Kidney (tissue), 14 donors: ENCODE measurements around the gene ZNF726. TPM values are rescaled to one million over a fixed set of nuclear protein-coding genes. Genes with fewer than 3 reads are reported as not detected.

Experiments
- DNase-seq, 5 donors: peaks; one replicate each; pipeline ENCODE4 v3.0.0-alpha.2; 2013 to 2020
- FAIRE-seq: peaks from 2 replicates; lab custom pipeline; 2012; peaks lifted over from hg19 to GRCh38; lab: Jason Lieb, UNC
- H3K27ac ChIP-seq, 2 donors: one replicate each; pipeline ENCODE4 v1.7.0; 2013; ENCODE audit warnings: low read depth in 2 of 2, low read length in 2 of 2, inconsistent platforms in 1 of 2
- H3K27me3 ChIP-seq: one replicate; pipeline ENCODE4 v1.7.1; 2013; ENCODE audit warnings: low read length, inconsistent platforms; ENCODE audit not compliant: control insufficient read depth, insufficient read depth
- H3K36me3 ChIP-seq, 3 donors: one replicate each; pipeline versions ENCODE4 v1.7.0 to v1.7.1; 2013; ENCODE audit warnings: low read length in 3 of 3, control low read depth in 1 of 3, inconsistent platforms in 1 of 3; ENCODE audit not compliant: insufficient read depth in 3 of 3, control insufficient read depth in 2 of 3
- H3K4me1 ChIP-seq, 3 donors: one replicate each; pipeline versions ENCODE4 v1.7.0 to v1.7.1; 2013; ENCODE audit warnings: low read length in 3 of 3, inconsistent platforms in 1 of 3, low read depth in 1 of 3; ENCODE audit not compliant: control insufficient read depth in 2 of 3, insufficient read depth in 2 of 3
- H3K4me3 ChIP-seq, 3 donors: one replicate each; pipeline versions ENCODE4 v1.7.0 to v1.8.1; 2013; ENCODE audit warnings: low read length in 3 of 3, control low read depth in 1 of 3, inconsistent platforms in 1 of 3
- H3K9ac ChIP-seq, 3 donors: one replicate each; pipeline versions ENCODE4 v1.7.0 to v1.7.1; 2013; ENCODE audit warnings: low read length in 3 of 3, control low read depth in 1 of 3, inconsistent platforms in 1 of 3
- H3K9me3 ChIP-seq, 3 donors: one replicate each; pipeline versions ENCODE4 v1.7.0 to v1.7.1; 2013; ENCODE audit warnings: low read length in 3 of 3, control low read depth in 1 of 3, inconsistent platforms in 1 of 3; ENCODE audit not compliant: control insufficient read depth in 2 of 3, insufficient read depth in 1 of 3
- intact Hi-C: fragments of 100-400 bp; cut with DNase I; formaldehyde crosslinking; loops from one replicate; pipeline ENCODE4 v1.11.1; 2022
- polyA plus RNA-seq: library from polyadenylated mRNA; stranded (reverse); fragments of 350-450 nt; fragmentation: Illumina TruSeq; extraction: RNeasy Lipid Tissue Mini Kit (QIAGEN cat#74804); gene quantifications from one replicate; pipeline ENCODE4 v1.2.3, GENCODE V29; 2014; ENCODE audit warnings: low read depth, low replicate concordance; ENCODE audit not compliant: insufficient read depth
- total RNA-seq: library from RNA; stranded (reverse); fragmentation: NEBNext Ultra II Directional; extraction: Animal tissue kit (Norgen Biotek cat#: 25700); gene quantifications from one replicate; pipeline ENCODE4 v1.2.1, GENCODE V29; 2021
- TF ChIP-seq, protein P1 (sequence below): IDR thresholded peaks from 3 replicates; pipeline ENCODE4 v1.5.1; 2012; ENCODE audit warnings: mild to moderate bottlenecking, moderate library complexity, borderline replicate concordance; ENCODE audit not compliant: insufficient read depth; ENCODE audit errors: extremely low read depth
- donor health status: control.
- donor health status: control.
- donor health status: control.
- donor health status: control.
- donor health status: control.
- donor health status: DM: yes; HTN: yes; CAD: no.
- donor health status: Normal renal cell carcinoma (clear cell type).

The ZNF726 gene
- total and polyA plus RNA-seq, 2 donors from 2014 or later: 2.7 to 6.4 TPM

GRCh38 chr19:23943411-23943810, 28.7 kb downstream of the ZNF726 start:
- H3K27me3 ChIP-seq: no peaks in the 10 kb centered on the region
- H3K4me1 ChIP-seq: no peaks in the 10 kb centered on the region
- H3K9ac ChIP-seq: no peak overlapping the region
- TF ChIP-seq, protein P1, sequence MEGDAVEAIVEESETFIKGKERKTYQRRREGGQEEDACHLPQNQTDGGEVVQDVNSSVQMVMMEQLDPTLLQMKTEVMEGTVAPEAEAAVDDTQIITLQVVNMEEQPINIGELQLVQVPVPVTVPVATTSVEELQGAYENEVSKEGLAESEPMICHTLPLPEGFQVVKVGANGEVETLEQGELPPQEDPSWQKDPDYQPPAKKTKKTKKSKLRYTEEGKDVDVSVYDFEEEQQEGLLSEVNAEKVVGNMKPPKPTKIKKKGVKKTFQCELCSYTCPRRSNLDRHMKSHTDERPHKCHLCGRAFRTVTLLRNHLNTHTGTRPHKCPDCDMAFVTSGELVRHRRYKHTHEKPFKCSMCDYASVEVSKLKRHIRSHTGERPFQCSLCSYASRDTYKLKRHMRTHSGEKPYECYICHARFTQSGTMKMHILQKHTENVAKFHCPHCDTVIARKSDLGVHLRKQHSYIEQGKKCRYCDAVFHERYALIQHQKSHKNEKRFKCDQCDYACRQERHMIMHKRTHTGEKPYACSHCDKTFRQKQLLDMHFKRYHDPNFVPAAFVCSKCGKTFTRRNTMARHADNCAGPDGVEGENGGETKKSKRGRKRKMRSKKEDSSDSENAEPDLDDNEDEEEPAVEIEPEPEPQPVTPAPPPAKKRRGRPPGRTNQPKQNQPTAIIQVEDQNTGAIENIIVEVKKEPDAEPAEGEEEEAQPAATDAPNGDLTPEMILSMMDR: no peak
- H3K36me3 ChIP-seq: no peaks in the 10 kb centered on the region
- no peak overlapping the region for H3K4me3 ChIP-seq
- H3K27ac ChIP-seq: no peak overlapping the region
- DNase-seq: no peak
- no peak for FAIRE-seq
- intact Hi-C loops: no loop called here
- no peaks in the 10 kb centered on the region for H3K9me3 ChIP-seq

GRCh38 chr19:23946569-23946968, 31.9 kb downstream of the ZNF726 start:
- DNase-seq: no peak
- H3K4me1 ChIP-seq: no peaks in the 10 kb centered on the region
- intact Hi-C loops: no loop called here
- TF ChIP-seq, protein P1: no peak
- no peak overlapping the region for H3K27ac ChIP-seq
- no peak overlapping the region for H3K4me3 ChIP-seq
- H3K9ac ChIP-seq: no peak overlapping the region
- no peaks in the 10 kb centered on the region for H3K36me3 ChIP-seq
- no peaks in the 10 kb centered on the region for H3K27me3 ChIP-seq
- FAIRE-seq: no peak
- no peaks in the 10 kb centered on the region for H3K9me3 ChIP-seq

GRCh38 chr19:23949611-23950010, 34.9 kb downstream of the ZNF726 start:
- Histone ChIP-seq H3K27me3 (no peaks in the 10 kb centered on the region), H3K4me3 (no peak overlapping the region), H3K36me3 (no peaks in the 10 kb centered on the region), H3K9ac (no peak overlapping the region), H3K9me3 (no peaks in the 10 kb centered on the region), H3K27ac (no peak overlapping the region), H3K4me1 (no peaks in the 10 kb centered on the region)
- TF ChIP-seq, protein P1: no peak
- FAIRE-seq: no peak
- DNase-seq: peak in 1 of 5 donors; percentile 43
- intact Hi-C loops: no loop called here

DNA sequence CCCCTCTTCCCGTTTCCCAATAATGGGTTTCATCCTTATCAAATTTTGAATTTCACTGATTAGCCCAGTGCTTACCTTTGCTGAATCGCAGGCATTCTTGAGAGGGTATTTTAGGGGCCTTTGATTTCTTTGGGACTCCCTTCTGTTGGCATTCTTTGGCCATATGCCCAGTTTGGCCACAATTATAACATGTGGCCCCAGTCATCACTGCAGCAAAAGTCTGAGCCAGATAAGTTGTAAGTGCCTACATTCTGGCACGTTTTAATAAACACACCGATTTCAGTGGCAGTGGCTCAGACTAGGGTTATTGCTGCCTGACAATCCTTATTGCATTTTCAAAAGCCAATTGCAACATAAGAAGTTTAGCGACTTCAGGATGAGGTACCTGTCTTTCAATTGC, 41.4 kb downstream of the ZNF726 start:
- Histone ChIP-seq H3K27ac (no peak overlapping the region), H3K9ac (no peak overlapping the region), H3K27me3 (no peaks in the 10 kb centered on the region), H3K4me1 (no peaks in the 10 kb centered on the region), H3K36me3 (no peaks in the 10 kb centered on the region), H3K4me3 (no peak overlapping the region), H3K9me3 (peaks cover 0 to 2% (median 0%) of the 10 kb centered on the region in 3 donors)
- FAIRE-seq (no peak), DNase-seq (no peak)
- TF ChIP-seq, protein P1: no peak
- intact Hi-C loops: no loop called here
